Superior temporal gyrus (tissue), 1 donor: ENCODE data around the gene LZTS3.
"Not testable (repeated sequence)": the region's sequence is repeated elsewhere in the genome, so short reads cannot be mapped to it uniquely, and the experiment has no call there.

Experiments used
- DNase-seq: peaks from one replicate; pipeline ENCODE4 v3.0.0-alpha.2; 2016; ENCODE audit errors: extremely low spot score

Gene LZTS3

DNA sequence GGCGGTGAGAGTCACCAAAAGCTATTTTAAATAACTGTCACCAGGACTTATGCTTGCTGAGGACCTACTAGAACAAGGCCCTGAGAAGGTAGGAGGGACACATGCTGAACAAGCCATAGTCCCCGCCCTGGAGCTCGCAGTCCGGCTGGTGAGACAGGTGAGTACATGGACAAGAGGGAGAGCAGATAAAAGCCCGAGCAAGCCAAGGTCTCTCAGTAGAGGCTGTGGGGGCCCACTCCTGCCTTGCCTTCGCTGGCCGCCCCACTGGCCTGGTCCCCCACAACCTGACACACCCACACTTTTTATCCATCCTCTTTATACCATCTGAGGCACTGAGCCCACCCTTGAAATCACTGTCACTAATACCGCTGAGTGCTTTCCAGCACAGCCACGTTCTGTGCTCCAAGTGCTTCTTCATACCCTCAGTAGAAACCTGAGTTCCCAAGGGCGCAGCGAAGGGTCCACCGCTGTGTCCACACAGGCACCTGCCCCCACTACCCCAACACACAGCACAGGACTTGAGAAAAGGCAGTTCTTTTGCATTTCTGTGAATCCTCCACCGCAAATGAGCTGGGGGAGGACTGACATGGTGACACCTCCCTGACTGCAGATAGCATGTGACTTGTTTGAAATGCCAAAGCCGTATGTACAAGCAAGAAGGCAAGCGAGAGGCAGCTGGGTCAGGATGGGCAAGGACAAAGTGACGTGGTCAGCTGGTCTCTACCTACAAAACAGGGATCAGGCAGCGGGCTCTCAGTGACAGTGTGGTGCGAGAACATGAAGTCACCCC lies 19.1 kb upstream of the LZTS3 start:
- no peak for DNase-seq

DNA sequence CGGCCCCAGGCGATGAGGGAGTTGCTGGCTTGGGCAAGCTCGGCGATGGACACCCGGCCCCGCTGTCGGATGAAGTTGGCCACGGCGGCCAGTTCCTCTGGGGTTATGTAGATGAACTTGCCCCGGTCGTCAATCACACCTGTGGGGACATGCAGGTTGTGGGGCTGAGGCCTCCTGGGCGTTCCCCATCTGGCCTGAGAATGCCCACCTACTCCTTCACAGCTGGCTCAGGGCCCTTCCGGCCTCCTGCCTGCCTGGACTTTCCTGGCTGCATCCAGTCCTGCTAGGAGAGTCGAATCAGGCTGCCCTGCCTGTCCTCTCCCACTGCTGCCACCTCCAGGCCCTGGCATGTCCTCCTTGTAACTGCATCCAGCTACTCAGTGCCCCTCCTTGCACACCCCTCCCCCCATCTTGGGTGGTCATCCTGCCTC lies 17.3 kb upstream of the LZTS3 start:
- DNase-seq, result no peak

GRCh38 chr20:3189561-3190131 lies 16.3 kb upstream of the LZTS3 start:
- DNase-seq, result peak; percentile 46

GRCh38 chr20:3188823-3189413 lies 15.6 kb upstream of the LZTS3 start:
- DNase-seq, result no peak

DNA sequence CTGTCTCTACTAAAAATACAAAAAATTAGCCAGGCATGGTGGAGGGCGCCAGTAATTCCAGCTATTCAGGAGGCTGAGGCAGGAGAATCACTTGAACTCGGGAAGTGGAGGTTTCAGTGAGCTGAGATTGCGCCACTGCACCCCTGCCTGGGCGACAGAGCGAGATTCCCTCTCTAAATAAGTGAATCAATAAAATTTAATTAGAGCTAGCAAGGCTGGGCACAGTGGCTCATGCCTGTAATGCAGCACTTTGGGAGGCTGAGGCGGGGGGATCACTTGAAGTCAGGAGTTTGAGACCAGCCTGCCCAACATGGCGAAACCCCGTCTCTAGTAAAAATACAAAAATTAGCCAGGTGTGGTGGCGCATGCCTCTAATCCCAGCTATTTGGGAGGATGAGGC lies 14.5 kb upstream of the LZTS3 start:
- DNase-seq, result not testable (repeated sequence)

- no peak for DNase-seq
Measured at GRCh38 chr20:3183896-3184612, 10.7 kb upstream of the LZTS3 start.

- not testable (repeated sequence) for DNase-seq
Measured at GRCh38 chr20:3182429-3182828, 9.1 kb upstream of the LZTS3 start.

- DNase-seq, result no peak
Measured at GRCh38 chr20:3181270-3181669, 7.9 kb upstream of the LZTS3 start.

DNA sequence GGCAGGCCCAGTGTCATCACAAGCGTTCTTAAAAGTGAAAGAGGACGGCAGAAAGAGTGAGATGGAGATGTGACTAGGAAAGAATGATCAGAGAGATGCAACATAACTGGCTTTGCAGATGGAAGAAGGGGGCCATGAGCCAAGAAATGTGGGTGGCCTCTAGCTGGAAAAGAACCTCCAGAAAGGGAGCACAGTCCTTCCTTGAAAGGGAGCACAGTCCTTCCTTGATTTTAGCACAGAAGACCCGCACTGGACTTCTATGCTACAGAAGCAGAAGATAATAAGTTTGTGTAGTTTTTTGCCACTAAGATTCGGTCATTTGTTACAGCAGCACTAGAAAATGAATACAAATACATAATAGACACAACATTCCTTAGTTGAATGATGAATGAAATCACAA lies 7.0 kb upstream of the LZTS3 start:
- DNase-seq, result no peak

GRCh38 chr20:3177746-3178485 lies 4.6 kb upstream of the LZTS3 start:
- DNase-seq, result no peak

GRCh38 chr20:3175270-3175669 lies 1.9 kb upstream of the LZTS3 start:
- no peak for DNase-seq

DNA sequence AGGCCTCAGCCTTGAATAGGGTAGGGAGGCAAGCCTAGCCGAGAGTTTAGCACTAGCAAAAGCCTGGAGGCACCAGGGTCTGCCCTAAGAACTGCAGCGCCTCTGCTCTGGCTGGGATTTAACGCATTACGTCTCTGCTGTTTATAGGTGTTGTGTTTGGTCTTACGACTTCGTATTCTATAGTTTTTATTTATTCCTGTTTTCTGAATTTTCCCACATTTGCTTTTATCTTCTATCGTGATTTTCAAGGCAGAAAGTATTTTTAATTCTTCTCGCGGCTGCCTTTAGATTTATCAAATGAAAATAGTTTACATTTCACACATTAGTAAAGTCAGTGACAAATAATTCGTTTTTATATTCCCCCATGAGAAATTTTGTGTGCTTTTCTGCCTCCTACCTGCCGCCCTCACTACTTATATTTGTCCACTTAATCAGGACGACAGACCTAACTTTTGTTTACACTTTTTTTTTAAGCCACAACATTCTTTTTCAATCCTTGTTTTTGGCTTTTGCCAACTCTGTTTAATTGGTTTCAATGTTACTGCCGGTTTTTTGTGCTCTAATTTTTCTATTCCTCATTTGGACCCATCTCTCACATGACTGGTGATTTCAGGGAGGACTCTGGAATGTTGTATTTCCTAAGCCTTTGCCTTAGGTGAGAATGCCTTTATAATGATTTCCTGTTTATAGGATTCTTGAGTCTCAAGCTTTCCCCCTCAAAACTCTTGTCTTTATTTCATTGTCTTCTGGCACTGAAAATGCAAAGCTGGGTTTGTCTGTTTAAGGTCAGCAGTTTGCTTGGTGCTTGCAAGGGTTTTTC lies 1.3 kb upstream of the LZTS3 start:
- no peak for DNase-seq

- DNase-seq, result peak; percentile 82
Measured at GRCh38 chr20:3173610-3174441, 477 bp upstream of the LZTS3 start.

GRCh38 chr20:3172126-3172932 lies 1.0 kb downstream of the LZTS3 start:
- DNase-seq, result no peak

- DNase-seq, result no peak
Measured at GRCh38 chr20:3171391-3172125, 1.8 kb downstream of the LZTS3 start.

DNA sequence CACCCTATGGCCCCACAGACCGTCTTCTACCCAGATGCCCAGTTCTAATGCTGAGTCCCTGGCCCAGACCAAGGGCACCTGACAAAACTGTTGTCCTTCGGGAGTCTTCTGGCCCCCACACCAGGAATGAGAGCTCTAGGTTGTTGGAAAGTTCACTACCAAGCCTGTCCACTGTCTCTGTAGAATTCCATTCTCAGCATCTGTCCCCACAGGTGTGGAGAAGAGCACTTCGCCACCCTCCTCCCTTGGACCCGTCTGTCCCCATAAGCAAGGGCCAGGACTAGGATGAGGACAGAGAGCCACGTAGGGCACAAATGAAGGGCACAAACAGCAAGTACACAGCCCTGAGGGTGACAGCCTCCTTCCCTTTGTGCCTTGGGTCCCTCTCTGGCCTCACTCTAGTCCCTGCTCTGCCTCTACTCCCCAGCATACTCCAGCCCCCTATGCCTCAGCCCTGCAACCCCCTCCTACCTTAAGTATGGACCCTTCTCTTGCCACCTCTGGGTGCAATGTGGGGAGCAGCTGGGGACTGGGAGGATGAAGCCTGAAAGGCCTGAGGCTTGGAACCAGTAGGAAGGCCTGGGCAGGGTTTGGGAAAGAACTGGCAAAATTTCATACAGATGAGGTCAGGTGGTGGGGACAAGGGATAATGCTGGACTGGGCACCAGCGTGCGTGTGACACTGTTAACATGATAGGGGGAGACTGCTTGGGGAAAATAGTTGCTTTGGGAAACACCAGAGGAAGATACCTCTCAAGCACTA lies 4.3 kb downstream of the LZTS3 start:
- DNase-seq, result no peak

GRCh38 chr20:3168079-3168828 lies 5.1 kb downstream of the LZTS3 start:
- no peak for DNase-seq
